ENCODE data around the gene TSHZ1. TPM values are rescaled to one million over a fixed set of nuclear protein-coding genes. Genes with fewer than 3 reads are reported as not detected.
A peak's percentile ranks its signal among the peaks of the same experiment; 100 is the strongest.

The TSHZ1 gene
- total RNA-seq, 4 donors from 2014 or later: 17.9 to 41.7 (median 32.2) TPM

DNA sequence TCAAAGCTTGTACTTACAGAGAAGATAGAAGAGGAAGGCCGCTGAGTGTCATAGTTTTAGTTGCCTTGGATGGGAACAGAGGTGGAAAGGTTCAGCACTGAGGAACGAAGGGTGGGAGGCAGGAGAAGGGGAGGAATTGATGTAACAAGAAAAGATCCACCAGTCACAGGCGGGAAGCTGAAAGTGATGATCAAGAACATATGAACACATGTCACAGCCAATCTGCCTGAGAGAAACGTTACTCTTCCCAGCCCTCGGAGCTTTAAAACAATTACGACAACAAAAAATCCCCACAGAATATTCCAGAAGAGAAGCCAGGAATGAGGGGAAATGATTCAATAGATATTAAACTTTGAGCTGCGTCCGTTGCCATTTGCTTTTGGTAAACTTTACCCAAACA lies 87.1 kb downstream of the TSHZ1 start:
- TF ChIP-seq, protein P1, sequence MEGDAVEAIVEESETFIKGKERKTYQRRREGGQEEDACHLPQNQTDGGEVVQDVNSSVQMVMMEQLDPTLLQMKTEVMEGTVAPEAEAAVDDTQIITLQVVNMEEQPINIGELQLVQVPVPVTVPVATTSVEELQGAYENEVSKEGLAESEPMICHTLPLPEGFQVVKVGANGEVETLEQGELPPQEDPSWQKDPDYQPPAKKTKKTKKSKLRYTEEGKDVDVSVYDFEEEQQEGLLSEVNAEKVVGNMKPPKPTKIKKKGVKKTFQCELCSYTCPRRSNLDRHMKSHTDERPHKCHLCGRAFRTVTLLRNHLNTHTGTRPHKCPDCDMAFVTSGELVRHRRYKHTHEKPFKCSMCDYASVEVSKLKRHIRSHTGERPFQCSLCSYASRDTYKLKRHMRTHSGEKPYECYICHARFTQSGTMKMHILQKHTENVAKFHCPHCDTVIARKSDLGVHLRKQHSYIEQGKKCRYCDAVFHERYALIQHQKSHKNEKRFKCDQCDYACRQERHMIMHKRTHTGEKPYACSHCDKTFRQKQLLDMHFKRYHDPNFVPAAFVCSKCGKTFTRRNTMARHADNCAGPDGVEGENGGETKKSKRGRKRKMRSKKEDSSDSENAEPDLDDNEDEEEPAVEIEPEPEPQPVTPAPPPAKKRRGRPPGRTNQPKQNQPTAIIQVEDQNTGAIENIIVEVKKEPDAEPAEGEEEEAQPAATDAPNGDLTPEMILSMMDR (IDR thresholded peaks at IDR 0.05): no peak
- TF ChIP-seq POLR2AphosphoS5 (IDR thresholded peaks at IDR 0.05) (no peak), POLR2A (IDR thresholded peaks at IDR 0.05; ENCODE audit: low read depth) (no peak), EP300 (IDR thresholded peaks at IDR 0.05) (no peak)
- intact Hi-C loops (cut with DNase I): no loop called here
- no peak overlapping the region for H3K27ac ChIP-seq (replicated peaks in 1 of 4)
- no peaks in the 10 kb centered on the region for H3K36me3 ChIP-seq
- no peak for DNase-seq (ENCODE audit: extremely low spot score)
- H3K4me3 ChIP-seq: no peak overlapping the region
- no peaks in the 10 kb centered on the region for H3K27me3 ChIP-seq
- WGBS: 58% methylated on average over 8 of the region's 8 CpGs
- H3K9me3 ChIP-seq: no peaks in the 10 kb centered on the region
- no peaks in the 10 kb centered on the region for H3K4me1 ChIP-seq

DNA sequence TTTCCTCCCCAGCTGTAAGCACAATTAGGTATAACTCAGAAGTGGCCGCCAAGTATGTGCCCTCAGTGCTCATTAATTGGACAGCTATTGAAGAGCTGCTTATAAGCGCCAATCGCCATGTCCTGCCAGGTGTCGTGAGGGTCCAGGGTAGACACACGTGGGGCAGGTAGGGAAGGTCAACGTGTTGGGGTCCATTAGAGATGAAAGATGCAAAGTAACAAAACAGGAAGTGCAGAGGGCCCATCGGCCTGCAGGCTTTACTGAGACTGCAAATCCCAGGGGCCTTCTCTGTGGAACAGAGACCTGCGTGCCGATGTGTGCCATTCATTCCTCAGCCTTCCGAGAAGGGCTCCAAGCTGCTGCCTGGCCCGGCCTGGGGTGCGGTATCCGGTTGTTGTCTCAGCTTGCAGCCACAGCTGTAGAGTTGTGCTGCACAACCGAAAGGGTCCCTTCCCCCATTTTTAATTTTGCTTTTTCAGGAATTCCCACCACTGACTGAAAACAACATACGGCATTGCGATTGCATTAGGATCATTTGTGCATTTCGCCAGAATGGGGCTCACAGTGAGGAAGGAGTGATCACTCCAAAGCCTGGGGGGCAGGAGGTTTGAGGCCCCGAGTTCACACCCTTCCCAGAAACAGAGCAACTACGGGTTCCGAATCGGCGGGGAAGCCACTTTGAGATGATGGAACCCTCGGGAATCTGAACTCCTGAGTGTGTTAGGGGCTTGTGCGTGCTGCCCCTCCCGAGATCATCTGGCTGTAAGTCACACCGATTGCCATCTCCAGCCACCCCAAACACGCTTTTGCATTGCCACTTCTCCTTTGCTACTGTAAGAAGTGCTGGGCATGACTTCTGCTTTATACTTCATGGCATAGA lies 94.3 kb downstream of the TSHZ1 start:
- 87% methylated on average over 25 of the region's 27 CpGs for WGBS
- Histone ChIP-seq H3K36me3 (no peaks in the 10 kb centered on the region), H3K9me3 (peaks cover 0 to 7% (median 2%) of the 10 kb centered on the region in 4 donors), H3K27ac (replicated peaks in 1 of 4) (no peak overlapping the region), H3K4me3 (no peak overlapping the region), H3K27me3 (no peaks in the 10 kb centered on the region), H3K4me1 (no peaks in the 10 kb centered on the region)
- peak; percentile 68 for DNase-seq (ENCODE audit: extremely low spot score)
- intact Hi-C loops (cut with DNase I): no loop called here
- TF ChIP-seq POLR2A (IDR thresholded peaks at IDR 0.05; ENCODE audit: low read depth): no peak
- no peak for TF ChIP-seq EP300 (IDR thresholded peaks at IDR 0.05)
- no peak for TF ChIP-seq POLR2AphosphoS5 (IDR thresholded peaks at IDR 0.05)
- TF ChIP-seq, protein P1 (IDR thresholded peaks at IDR 0.05): no peak

DNA sequence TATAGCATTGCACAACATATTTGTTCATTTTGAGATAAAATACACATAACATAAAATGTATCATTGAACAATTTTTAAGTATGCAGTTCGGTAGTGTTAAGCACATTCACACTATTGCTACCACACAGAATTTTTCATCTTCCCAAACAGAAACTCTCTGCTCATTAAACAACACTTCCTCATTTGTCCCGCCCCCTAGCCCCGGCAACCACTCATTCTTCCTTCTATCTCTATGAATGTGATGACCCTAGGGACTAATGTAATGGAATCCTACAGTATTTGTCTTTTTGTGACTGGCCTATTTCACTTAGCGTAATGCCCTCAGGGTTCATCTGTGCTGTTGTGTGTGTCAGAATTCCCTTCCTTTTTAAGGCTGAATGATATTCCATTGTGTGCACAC lies 95.4 kb downstream of the TSHZ1 start:
- Histone ChIP-seq H3K27ac (replicated peaks in 1 of 4) (no peak overlapping the region), H3K4me1 (no peaks in the 10 kb centered on the region), H3K4me3 (no peak overlapping the region), H3K27me3 (no peaks in the 10 kb centered on the region), H3K36me3 (no peaks in the 10 kb centered on the region), H3K9me3 (peaks cover 0 to 7% (median 2%) of the 10 kb centered on the region in 4 donors)
- peak; percentile 81 for DNase-seq (ENCODE audit: extremely low spot score)
- 81% methylated on average over 4 of the region's 4 CpGs for WGBS
- TF ChIP-seq POLR2AphosphoS5 (IDR thresholded peaks at IDR 0.05) (no peak), EP300 (IDR thresholded peaks at IDR 0.05) (no peak), POLR2A (IDR thresholded peaks at IDR 0.05; ENCODE audit: low read depth) (no peak)
- TF ChIP-seq, protein P1 (IDR thresholded peaks at IDR 0.05): no peak
- intact Hi-C loops (cut with DNase I): no loop called here

DNA sequence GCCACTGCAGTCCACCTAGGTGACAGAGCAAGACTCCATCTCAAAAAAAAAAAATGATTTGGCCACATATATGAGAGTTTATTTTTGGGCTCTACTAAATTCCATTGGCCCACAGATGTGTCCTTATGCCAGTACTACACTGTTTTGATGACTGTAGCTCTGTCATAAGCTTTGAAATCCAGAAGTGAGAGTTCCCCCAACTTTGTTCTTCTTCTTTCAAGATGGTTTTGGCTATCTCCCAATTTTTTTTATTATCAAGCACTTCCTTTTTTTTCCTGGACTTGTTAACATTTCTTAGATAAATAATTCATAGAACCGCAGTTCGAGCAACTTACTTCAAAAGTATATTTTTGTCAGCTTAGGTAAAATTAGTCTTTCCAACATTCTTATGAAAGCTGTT lies 96.9 kb downstream of the TSHZ1 start:
- TF ChIP-seq, protein P1 (IDR thresholded peaks at IDR 0.05): no peak
- no peak for TF ChIP-seq EP300 (IDR thresholded peaks at IDR 0.05)
- no peak for TF ChIP-seq POLR2AphosphoS5 (IDR thresholded peaks at IDR 0.05)
- Histone ChIP-seq H3K36me3 (no peaks in the 10 kb centered on the region), H3K27ac (replicated peaks in 1 of 4) (no peak overlapping the region), H3K4me3 (no peak overlapping the region), H3K27me3 (no peaks in the 10 kb centered on the region), H3K4me1 (no peaks in the 10 kb centered on the region), H3K9me3 (peaks cover 0 to 7% (median 2%) of the 10 kb centered on the region in 4 donors)
- no peak for DNase-seq (ENCODE audit: extremely low spot score)
- intact Hi-C loops (cut with DNase I): no loop called here
- WGBS: 40% methylated on average over 2 of the region's 2 CpGs
